Adrenal gland (tissue), 12 donors: ENCODE data around the gene CDC42SE1. TPM values are rescaled to one million over a fixed set of nuclear protein-coding genes. Genes with fewer than 3 reads are reported as not detected.
"Not testable (repeated sequence)": the region's sequence is repeated elsewhere in the genome, so short reads cannot be mapped to it uniquely, and the experiment has no call there.

Experiments used
- DNase-seq, 7 donors: peaks; one replicate each; pipeline ENCODE4 v3.0.0-alpha.2; 2019 to 2020
- H3K27ac ChIP-seq, 5 donors: fragments of 200-600 bp; sonication (generic) in 4 of 5; 1 replicate in 3 of 5; 2 replicates in 2 of 5; pipeline versions ENCODE4 v1.5.1 to v1.8.0; 2016 to 2020; ENCODE audit warnings: mild to moderate bottlenecking in 1 of 5
- H3K27me3 ChIP-seq: fragments of 200-600 bp; 2 replicates; pipeline ENCODE4 v1.8.0; 2021
- H3K36me3 ChIP-seq, 2 donors: fragments of 200-600 bp; replicated peaks in 1 of 2; 1 replicate in 1 of 2; 2 replicates in 1 of 2; pipeline versions ENCODE4 v1.5.1 to v1.8.0; 2018 to 2022
- H3K4me1 ChIP-seq, 2 donors: fragments of 200-600 bp; replicated peaks in 1 of 2; 1 replicate in 1 of 2; 2 replicates in 1 of 2; pipeline versions ENCODE4 v1.5.1 to v1.8.0; 2018 to 2021
- H3K4me3 ChIP-seq, 4 donors: fragments of 200-600 bp; sonication (generic) in 3 of 4; one replicate each; pipeline ENCODE4 v1.5.1; 2016 to 2018
- H3K9me3 ChIP-seq, 3 donors: fragments of 200-600 bp; sonication (generic) in 1 of 3; replicated peaks in 1 of 3; 1 replicate in 2 of 3; 2 replicates in 1 of 3; pipeline versions ENCODE4 v1.5.1 to v1.8.0; 2016 to 2021
- POLR2A ChIP-seq, 2 donors: fragments of 450-650 bp; IDR thresholded peaks; one replicate each; pipeline ENCODE4 v1.6.1; 2017; ENCODE audit warnings: antibody characterized with exemption in 2 of 2, mild to moderate bottlenecking in 2 of 2, moderate library complexity in 1 of 2
- WGBS, 4 donors: extraction: QIAGEN DNeasy Blood & Tissue Kit in 2 of 4; methylation state at CpG; one replicate each; pipeline versions ENCODE4 v1.1.5 to v1.1.7; 2013 to 2017; 5-methylcytosine and 5-hydroxymethylcytosine counted together
- intact Hi-C, 2 donors: fragments of 100-400 bp; cut with DNase I; formaldehyde crosslinking; loops; one replicate each; pipeline versions ENCODE4 v1.14.1 to v1.15.0; 2022 to 2023
- polyA plus RNA-seq, 3 donors: library from polyadenylated mRNA; stranded (reverse); fragments of 200-250 nt in 2 of 3; fragments of 350-450 nt in 1 of 3; fragmentation: Illumina TruSeq in 1 of 3; extraction: RNeasy Lipid Tissue Mini Kit (QIAGEN cat#74804) in 1 of 3; gene quantifications; one replicate each; pipeline ENCODE4 v1.2.3, GENCODE V29; 2013 to 2014
- total RNA-seq, 9 donors: library from RNA; depleted of rRNA in 4 of 9; stranded (reverse); fragments of >200 nt in 4 of 9; fragments of 120-200 nt in 1 of 9; fragmentation: NEBNext Ultra II Directional in 1 of 9; extraction: Animal tissue kit (Norgen Biotek cat#: 25700) in 1 of 9; gene quantifications; one replicate each; pipeline versions ENCODE4 v1.1.0 to v1.2.4, GENCODE V29; 2013 to 2023
- TF ChIP-seq, protein P1 (sequence below), 6 experiments: fragments of 450-650 bp in 4 of 6; fragments of 200-600 bp in 2 of 6; sonication (generic) in 1 of 6; IDR thresholded peaks; 1 replicate in 5 of 6; 2 replicates in 1 of 6; pipeline versions ENCODE4 v1.5.1 to v1.8.0; 2016 to 2021; ENCODE audit warnings: antibody characterized with exemption in 6 of 6, mild to moderate bottlenecking in 2 of 6, moderate library complexity in 1 of 6
- donor health status: healthy with polysubstance abuse.
- donor health status: Bipolar disorder and iron deficiency.
- donor health status: DM: yes; HTN: yes; CAD: no.
- donor health status: DM: no; HTN: no; CAD: no.
- donor health status: DM: no; HTN: no; CAD: no.
- donor health status: DM: yes; HTN: yes; CAD: no.

Gene CDC42SE1
- total and polyA plus RNA-seq, 12 donors = 45.5 to 125 (median 85.9) TPM

DNA sequence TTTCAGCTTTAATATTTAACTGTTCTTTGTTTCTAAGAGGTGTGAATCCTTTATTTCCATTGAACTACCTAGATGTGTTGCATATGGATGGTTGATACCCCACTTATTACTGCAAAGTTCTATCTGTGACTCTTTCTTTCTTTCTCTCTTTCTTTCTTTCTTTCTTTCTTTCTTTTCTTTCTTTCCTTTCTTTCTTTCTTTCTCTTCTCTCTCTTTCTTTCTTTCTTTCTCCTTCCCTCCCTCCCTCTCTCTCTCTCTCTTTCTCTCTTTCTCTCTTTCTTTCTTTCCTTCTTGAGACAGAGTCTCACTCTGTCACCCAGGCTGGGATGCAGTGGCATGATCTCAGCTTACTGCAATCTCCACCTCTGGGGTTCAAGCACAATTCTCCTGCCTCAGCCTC, 45.2 kb upstream of the CDC42SE1 start:
- Histone ChIP-seq H3K9me3 (no peaks in the 10 kb centered on the region), H3K4me1 (no peaks in the 10 kb centered on the region), H3K27ac (no peak overlapping the region), H3K4me3 (no peak overlapping the region), H3K36me3 (peaks cover 0 to 14% of the 10 kb centered on the region in 2 donors), H3K27me3 (no peaks in the 10 kb centered on the region)
- TF ChIP-seq POLR2A (IDR thresholded peaks at IDR 0.05) = no peak
- TF ChIP-seq, protein P1, sequence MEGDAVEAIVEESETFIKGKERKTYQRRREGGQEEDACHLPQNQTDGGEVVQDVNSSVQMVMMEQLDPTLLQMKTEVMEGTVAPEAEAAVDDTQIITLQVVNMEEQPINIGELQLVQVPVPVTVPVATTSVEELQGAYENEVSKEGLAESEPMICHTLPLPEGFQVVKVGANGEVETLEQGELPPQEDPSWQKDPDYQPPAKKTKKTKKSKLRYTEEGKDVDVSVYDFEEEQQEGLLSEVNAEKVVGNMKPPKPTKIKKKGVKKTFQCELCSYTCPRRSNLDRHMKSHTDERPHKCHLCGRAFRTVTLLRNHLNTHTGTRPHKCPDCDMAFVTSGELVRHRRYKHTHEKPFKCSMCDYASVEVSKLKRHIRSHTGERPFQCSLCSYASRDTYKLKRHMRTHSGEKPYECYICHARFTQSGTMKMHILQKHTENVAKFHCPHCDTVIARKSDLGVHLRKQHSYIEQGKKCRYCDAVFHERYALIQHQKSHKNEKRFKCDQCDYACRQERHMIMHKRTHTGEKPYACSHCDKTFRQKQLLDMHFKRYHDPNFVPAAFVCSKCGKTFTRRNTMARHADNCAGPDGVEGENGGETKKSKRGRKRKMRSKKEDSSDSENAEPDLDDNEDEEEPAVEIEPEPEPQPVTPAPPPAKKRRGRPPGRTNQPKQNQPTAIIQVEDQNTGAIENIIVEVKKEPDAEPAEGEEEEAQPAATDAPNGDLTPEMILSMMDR (IDR thresholded peaks at IDR 0.05) = no peak
- intact Hi-C loops = no loop called here
- no peak for DNase-seq

DNA sequence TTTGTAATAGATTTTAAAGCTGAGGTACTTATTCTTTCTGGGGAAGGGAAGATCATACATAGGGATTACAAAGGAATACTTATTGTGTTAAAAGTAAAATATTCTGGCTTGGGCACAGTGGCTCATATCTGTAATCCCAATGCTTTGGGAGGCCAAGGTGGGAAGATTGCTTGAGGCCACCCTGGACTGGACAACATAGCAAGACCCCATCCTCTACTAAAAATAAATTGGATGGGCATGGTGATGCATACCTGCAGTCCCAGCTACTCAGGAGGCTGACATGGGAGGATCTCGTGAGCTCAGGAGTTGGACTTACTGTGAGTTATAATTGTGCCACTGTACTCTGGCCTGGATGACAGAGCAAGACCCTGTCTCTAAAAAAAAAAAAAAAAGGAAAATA, 38.7 kb upstream of the CDC42SE1 start:
- 88 to 96% (median 91%) methylated on average over 1 of the region's 1 CpG for WGBS, 4 donors

DNA sequence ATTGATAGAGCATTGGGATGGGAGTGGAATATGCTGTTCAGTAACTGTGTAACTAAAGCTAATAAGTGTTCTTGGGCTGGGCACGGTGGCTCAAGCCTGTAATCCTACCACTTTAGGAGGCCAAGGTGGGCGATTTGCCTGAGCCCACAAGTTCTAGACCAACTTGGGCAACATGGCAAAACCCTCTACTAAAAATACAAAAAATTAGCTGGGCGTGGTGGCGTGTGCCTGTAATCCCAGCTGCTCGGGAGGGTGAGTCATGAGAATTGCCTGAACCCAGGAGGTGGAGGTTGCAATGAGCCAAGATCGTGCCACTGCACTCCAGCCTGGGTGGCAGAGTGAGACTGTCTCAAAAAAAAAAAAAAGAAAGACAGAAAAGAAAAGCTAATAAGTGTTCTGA, 38.0 kb upstream of the CDC42SE1 start:
- not testable (repeated sequence) for H3K4me1 ChIP-seq, DNase-seq, H3K9me3 ChIP-seq, H3K27ac ChIP-seq, H3K27me3 ChIP-seq, H3K4me3 ChIP-seq
- intact Hi-C loops = loop anchor here in 1 of 2 donors (5.0 kb wide), 1 partner anchor 60 kb away; the partner anchor contains the start of gene TNFAIP8L2
- peaks cover 0 to 12% of the 10 kb centered on the region in 2 donors for H3K36me3 ChIP-seq
- 77 to 92% (median 81%) methylated on average over 6 of the region's 6 CpGs for WGBS, 4 donors

More for the DNA sequence above, 38.7 kb upstream of the CDC42SE1 start:
- no peak overlapping the region for H3K27ac ChIP-seq
- H3K4me1 ChIP-seq = no peaks in the 10 kb centered on the region
- no peak for TF ChIP-seq POLR2A (IDR thresholded peaks at IDR 0.05)
- TF ChIP-seq, protein P1 (IDR thresholded peaks at IDR 0.05) = no peak
- H3K27me3 ChIP-seq = no peaks in the 10 kb centered on the region
- DNase-seq = peak in 1 of 7 donors; percentile 3
- intact Hi-C loops = loop anchor here in 1 of 2 donors (5.0 kb wide), 1 partner anchor 59 kb away; the partner anchor contains the start of gene TNFAIP8L2
- H3K36me3 ChIP-seq = peaks cover 0 to 12% of the 10 kb centered on the region in 2 donors
- H3K4me3 ChIP-seq = no peak overlapping the region
- H3K9me3 ChIP-seq = no peaks in the 10 kb centered on the region

DNA sequence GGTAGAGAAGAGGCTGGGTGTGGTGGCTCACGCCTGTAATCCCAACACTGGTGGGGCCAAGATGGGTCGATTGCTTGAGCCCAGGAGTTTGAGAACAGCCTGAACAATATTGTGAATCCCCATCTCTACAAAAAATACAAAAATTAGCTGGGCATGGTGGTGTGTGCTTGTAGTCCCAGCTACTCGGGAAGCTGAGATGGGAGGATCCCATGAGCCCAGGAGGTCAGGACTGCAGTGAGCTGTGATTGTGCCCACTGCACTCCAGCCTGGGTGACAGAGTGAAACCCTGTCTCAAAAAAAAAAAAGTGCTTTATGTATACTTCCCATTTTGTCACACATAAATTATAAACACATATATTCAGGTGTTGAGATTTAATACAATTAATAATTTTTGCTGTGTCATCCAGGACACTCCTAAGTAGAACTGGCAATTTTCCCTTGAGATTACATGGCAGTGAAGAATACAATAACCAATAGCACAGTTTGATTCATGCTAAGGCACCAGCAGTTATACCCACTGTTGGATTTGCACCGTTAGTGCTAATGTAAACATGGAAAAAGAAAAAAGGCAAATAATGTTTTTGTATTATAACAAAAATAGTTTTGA, 26.6 kb upstream of the CDC42SE1 start:
- Histone ChIP-seq H3K36me3 (no peaks in the 10 kb centered on the region), H3K4me1 (no peaks in the 10 kb centered on the region), H3K27me3 (no peaks in the 10 kb centered on the region), H3K9me3 (no peaks in the 10 kb centered on the region), H3K27ac (no peak overlapping the region), H3K4me3 (no peak overlapping the region)
- WGBS, 4 donors = 80 to 86% (median 84%) methylated on average over 4 of the region's 4 CpGs
- TF ChIP-seq, protein P1 (IDR thresholded peaks at IDR 0.05) = no peak
- no peak for TF ChIP-seq POLR2A (IDR thresholded peaks at IDR 0.05)
- peak in 1 of 7 donors; percentile 1 for DNase-seq
- intact Hi-C loops = no loop called here

DNA sequence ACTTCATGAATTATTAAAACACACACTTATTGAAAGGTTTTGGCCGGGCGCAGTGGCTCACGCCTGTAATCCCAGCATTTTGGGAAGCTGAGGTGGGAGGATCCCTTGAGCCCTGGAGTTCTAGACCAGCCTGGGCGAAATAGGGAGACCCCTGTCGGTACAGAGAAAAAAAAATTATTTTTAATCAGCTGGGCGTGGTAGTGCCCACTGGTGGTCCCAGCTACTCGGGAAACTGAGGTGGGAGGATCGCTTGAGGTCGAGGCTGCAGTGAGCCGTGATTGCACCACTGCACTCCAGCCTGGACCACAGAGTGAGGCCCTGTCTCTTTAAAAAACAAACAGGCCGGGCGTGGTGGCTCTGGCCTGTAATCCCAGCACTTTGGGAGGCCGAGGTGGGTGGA, 12.8 kb upstream of the CDC42SE1 start:
- Histone ChIP-seq H3K4me1 (peaks cover 0 to 17% of the 10 kb centered on the region in 2 donors), H3K27me3 (no peaks in the 10 kb centered on the region), H3K36me3 (peaks cover 0 to 4% of the 10 kb centered on the region in 2 donors), H3K9me3 (no peaks in the 10 kb centered on the region), H3K27ac (peak overlapping the region in 2 of 5 donors; percentile 96 to 100), H3K4me3 (no peak overlapping the region)
- DNase-seq = peak in 1 of 7 donors; percentile 54
- 84 to 87% (median 86%) methylated on average over 13 of the region's 13 CpGs for WGBS, 4 donors
- intact Hi-C loops = no loop called here
- no peak for TF ChIP-seq POLR2A (IDR thresholded peaks at IDR 0.05)
- TF ChIP-seq, protein P1 (IDR thresholded peaks at IDR 0.05) = no peak
